ENCODE measurements around the gene ALX4. TPM values are rescaled to one million over a fixed set of nuclear protein-coding genes. Genes with fewer than 3 reads are reported as not detected.

The ALX4 gene
- total RNA-seq, 1 donor from 2014 or later = 0.05 TPM

GRCh38 chr11:44264438-44264749 lies 45.5 kb downstream of the ALX4 start:
- no peak overlapping the region for H3K27ac Mint-ChIP-seq (ENCODE audit: unreplicated experiment)
- no peak for DNase-seq (ENCODE audit: low read depth, low spot score)
- H3K27me3 Mint-ChIP-seq (ENCODE audit: low read depth) = peaks cover 6% of the 10 kb centered on the region
- no peaks in the 10 kb centered on the region for H3K9me3 Mint-ChIP-seq
- H3K36me3 Mint-ChIP-seq (ENCODE audit: low read depth) = peaks cover 3% of the 10 kb centered on the region
- TF ChIP-seq CTCF (conservative IDR thresholded peaks at IDR 0.05) = no peak
- no peaks in the 10 kb centered on the region for H3K4me1 Mint-ChIP-seq
- H3K4me3 Mint-ChIP-seq = no peak overlapping the region

- Mint-ChIP-seq H3K27ac (ENCODE audit: unreplicated experiment) (no peak overlapping the region), H3K4me3 (no peak overlapping the region), H3K36me3 (ENCODE audit: low read depth) (peaks cover 3% of the 10 kb centered on the region), H3K27me3 (ENCODE audit: low read depth) (peaks cover 6% of the 10 kb centered on the region), H3K9me3 (no peaks in the 10 kb centered on the region), H3K4me1 (no peaks in the 10 kb centered on the region)
- no peak for DNase-seq (ENCODE audit: low read depth, low spot score)
- TF ChIP-seq CTCF (conservative IDR thresholded peaks at IDR 0.05) = no peak
Measured at GRCh38 chr11:44263738-44264437, 46.1 kb downstream of the ALX4 start.

GRCh38 chr11:44261800-44262591 lies 47.9 kb downstream of the ALX4 start:
- no peaks in the 10 kb centered on the region for H3K36me3 Mint-ChIP-seq (ENCODE audit: low read depth)
- H3K4me1 Mint-ChIP-seq = peaks cover 3% of the 10 kb centered on the region
- no peak for TF ChIP-seq CTCF (conservative IDR thresholded peaks at IDR 0.05)
- DNase-seq (ENCODE audit: low read depth, low spot score) = no peak
- no peak overlapping the region for H3K4me3 Mint-ChIP-seq
- H3K27ac Mint-ChIP-seq (ENCODE audit: unreplicated experiment) = no peak overlapping the region
- peaks cover 6% of the 10 kb centered on the region for H3K27me3 Mint-ChIP-seq (ENCODE audit: low read depth)
- no peaks in the 10 kb centered on the region for H3K9me3 Mint-ChIP-seq

- Mint-ChIP-seq H3K27me3 (ENCODE audit: low read depth) (peaks cover 6% of the 10 kb centered on the region), H3K36me3 (ENCODE audit: low read depth) (no peaks in the 10 kb centered on the region), H3K4me1 (peaks cover 3% of the 10 kb centered on the region), H3K4me3 (no peak overlapping the region), H3K27ac (ENCODE audit: unreplicated experiment) (no peak overlapping the region), H3K9me3 (no peaks in the 10 kb centered on the region)
- no peak for DNase-seq (ENCODE audit: low read depth, low spot score)
- no peak for TF ChIP-seq CTCF (conservative IDR thresholded peaks at IDR 0.05)
Measured at GRCh38 chr11:44260081-44260480, 49.9 kb downstream of the ALX4 start.

- peak overlapping the region; percentile 66 for H3K27ac Mint-ChIP-seq (ENCODE audit: unreplicated experiment)
- no peak for DNase-seq (ENCODE audit: low read depth, low spot score)
- H3K9me3 Mint-ChIP-seq = no peaks in the 10 kb centered on the region
- H3K4me3 Mint-ChIP-seq = no peak overlapping the region
- no peak for TF ChIP-seq CTCF (conservative IDR thresholded peaks at IDR 0.05)
- no peaks in the 10 kb centered on the region for H3K36me3 Mint-ChIP-seq (ENCODE audit: low read depth)
- H3K27me3 Mint-ChIP-seq (ENCODE audit: low read depth) = peaks cover 6% of the 10 kb centered on the region
- peaks cover 3% of the 10 kb centered on the region for H3K4me1 Mint-ChIP-seq
Measured at GRCh38 chr11:44258839-44259420, 51.0 kb downstream of the ALX4 start.

Measured in neural crest cell (in vitro differentiated cells).